Cardiac muscle cell (in vitro differentiated cells and primary cell): ENCODE data around the gene SPC24. TPM values are rescaled to one million over a fixed set of nuclear protein-coding genes. Genes with fewer than 3 reads are reported as not detected.
A peak's percentile ranks its signal among the peaks of the same experiment; 100 is the strongest.
"Not testable (repeated sequence)": the region's sequence is repeated elsewhere in the genome, so short reads cannot be mapped to it uniquely, and the experiment has no call there.

Experiments used
- DNase-seq, 2 donors: peaks; one replicate each; pipeline versions ENCODE4 v3.0.0 to v3.0.0-alpha.2; 2010 to 2017; ENCODE audit warnings: low read depth in 1 of 2, low spot score in 1 of 2
- H3K27ac ChIP-seq: fragments of 200-600 bp; sonication (generic); 2 replicates; pipeline ENCODE4 v1.5.1; 2016
- H3K27me3 ChIP-seq: fragments of 200-600 bp; sonication (generic); 2 replicates; pipeline ENCODE4 v1.6.0; 2016; ENCODE audit warnings: control low read depth
- H3K36me3 ChIP-seq: fragments of 200-600 bp; sonication (generic); 2 replicates; pipeline ENCODE4 v1.5.1; 2016; ENCODE audit warnings: control low read depth
- H3K4me1 ChIP-seq: fragments of 200-600 bp; sonication (generic); 2 replicates; pipeline ENCODE4 v1.8.1; 2017; ENCODE audit warnings: low read depth, mild to moderate bottlenecking, mixed run types
- H3K4me3 ChIP-seq: fragments of 200-600 bp; sonication (generic); 2 replicates; pipeline ENCODE4 v1.5.1; 2016; ENCODE audit warnings: mild to moderate bottlenecking
- H3K9me3 ChIP-seq: fragments of 200-600 bp; sonication (generic); 2 replicates; pipeline ENCODE4 v1.5.1; 2017; ENCODE audit warnings: low read depth, mild to moderate bottlenecking, control low read depth
- polyA plus RNA-seq: library from polyadenylated mRNA; unstranded; fragments of >200 nt; fragmentation: Nextera tagmentation; extraction: Ambion mirVana; gene quantifications from 2 replicates; pipeline ENCODE4 v1.2.1, GENCODE V29; 2016
- total RNA-seq: library from RNA; depleted of rRNA; stranded (reverse); fragments of >200 nt; gene quantifications from 2 replicates; pipeline ENCODE4 v1.2.3, GENCODE V29; 2016
- TF ChIP-seq, protein P1 (sequence below): IDR thresholded peaks from 2 replicates; pipeline ENCODE4 v1.5.1; 2012; ENCODE audit warnings: low read depth, mild to moderate bottlenecking, low read length

SPC24 gene
- total and polyA plus RNA-seq, 2 experiments from 2014 or later, result 7.1 to 127 TPM

DNA sequence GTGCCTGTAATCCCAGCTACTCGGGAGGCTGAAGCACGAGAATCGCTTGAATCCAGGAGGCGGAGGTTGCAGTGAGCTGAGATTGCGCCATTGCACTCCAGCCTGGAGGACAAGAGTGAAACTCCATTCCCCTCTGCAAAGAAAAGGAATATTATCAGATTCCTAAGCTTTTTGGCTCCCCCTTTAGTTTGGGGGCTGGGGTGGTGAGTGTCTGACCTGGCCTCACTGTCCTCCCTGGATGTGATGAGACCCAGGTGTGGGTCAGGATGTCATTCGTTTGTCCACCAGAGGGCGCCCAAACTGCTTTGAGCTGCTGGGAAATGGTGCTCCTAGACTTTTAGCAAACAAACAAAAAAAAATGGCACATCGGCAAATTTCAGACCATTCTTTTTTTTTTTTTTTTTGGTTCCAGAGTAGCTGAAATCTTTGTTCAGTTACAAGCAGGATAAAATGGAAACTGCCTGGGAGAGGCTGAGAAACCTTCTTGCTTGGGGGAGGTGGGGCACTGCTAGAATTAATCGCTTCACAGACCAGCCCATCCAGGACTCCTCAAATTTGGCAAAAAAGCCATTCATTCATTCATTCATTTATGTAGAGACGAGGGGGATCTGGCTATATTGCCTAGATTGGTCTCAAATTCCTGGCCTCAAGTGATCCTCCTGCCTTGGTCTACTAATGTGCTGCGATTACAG is 29.4 kb downstream of the SPC24 start:
- Histone ChIP-seq H3K4me3 (no peak overlapping the region), H3K4me1 (no peaks in the 10 kb centered on the region), H3K36me3 (peaks cover 70% of the 10 kb centered on the region), H3K9me3 (no peaks in the 10 kb centered on the region), H3K27ac (no peak overlapping the region), H3K27me3 (no peaks in the 10 kb centered on the region)
- TF ChIP-seq, protein P1, sequence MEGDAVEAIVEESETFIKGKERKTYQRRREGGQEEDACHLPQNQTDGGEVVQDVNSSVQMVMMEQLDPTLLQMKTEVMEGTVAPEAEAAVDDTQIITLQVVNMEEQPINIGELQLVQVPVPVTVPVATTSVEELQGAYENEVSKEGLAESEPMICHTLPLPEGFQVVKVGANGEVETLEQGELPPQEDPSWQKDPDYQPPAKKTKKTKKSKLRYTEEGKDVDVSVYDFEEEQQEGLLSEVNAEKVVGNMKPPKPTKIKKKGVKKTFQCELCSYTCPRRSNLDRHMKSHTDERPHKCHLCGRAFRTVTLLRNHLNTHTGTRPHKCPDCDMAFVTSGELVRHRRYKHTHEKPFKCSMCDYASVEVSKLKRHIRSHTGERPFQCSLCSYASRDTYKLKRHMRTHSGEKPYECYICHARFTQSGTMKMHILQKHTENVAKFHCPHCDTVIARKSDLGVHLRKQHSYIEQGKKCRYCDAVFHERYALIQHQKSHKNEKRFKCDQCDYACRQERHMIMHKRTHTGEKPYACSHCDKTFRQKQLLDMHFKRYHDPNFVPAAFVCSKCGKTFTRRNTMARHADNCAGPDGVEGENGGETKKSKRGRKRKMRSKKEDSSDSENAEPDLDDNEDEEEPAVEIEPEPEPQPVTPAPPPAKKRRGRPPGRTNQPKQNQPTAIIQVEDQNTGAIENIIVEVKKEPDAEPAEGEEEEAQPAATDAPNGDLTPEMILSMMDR, result peak; percentile 70
- peak; percentile 83 to 84 for DNase-seq

DNA sequence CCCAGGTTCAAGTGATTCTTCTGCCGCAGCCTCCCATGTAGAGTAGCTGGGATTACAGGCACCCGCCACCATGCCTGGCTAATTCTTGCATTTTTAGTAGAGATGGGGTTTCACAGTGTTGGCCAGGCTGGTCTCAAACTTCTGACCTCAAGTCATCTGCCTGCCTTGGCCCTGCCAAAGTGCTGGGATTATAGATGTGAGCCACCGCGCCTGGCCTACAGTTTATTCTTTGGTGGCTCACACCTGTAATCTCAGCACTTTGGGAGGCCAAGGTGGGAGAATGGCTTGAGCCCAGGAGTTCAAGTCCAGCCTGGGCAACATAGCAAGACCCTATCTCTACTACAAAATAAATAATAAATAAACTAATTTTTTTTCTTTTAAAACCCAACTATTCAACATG is 31.4 kb downstream of the SPC24 start:
- H3K36me3 ChIP-seq, result peaks cover 77% of the 10 kb centered on the region
- not testable (repeated sequence) for DNase-seq, H3K27ac ChIP-seq, H3K4me1 ChIP-seq, H3K4me3 ChIP-seq, H3K9me3 ChIP-seq, H3K27me3 ChIP-seq

DNA sequence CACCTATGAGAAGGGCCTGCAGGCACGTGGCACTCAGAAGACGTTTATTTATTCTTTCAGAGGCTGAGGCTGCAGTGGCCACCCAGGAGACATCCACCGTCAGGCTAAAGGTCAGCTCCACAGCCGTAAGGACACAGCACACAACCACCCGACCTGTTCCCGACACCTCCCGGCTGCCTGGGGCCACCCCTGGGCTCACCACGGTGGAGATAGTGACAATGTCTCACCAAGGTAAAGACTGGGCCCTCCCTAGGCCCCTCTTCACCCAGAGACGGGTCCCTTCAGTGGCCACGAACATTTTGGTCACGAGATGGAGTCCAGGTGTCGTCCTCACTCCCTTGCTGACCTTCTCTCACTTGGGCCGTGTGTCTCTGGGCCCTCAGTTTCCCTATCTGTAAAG is 32.5 kb downstream of the SPC24 start:
- Histone ChIP-seq H3K27ac (peak overlapping the region; percentile 17), H3K36me3 (peaks cover 74% of the 10 kb centered on the region), H3K4me3 (no peak overlapping the region), H3K9me3 (no peaks in the 10 kb centered on the region), H3K27me3 (no peaks in the 10 kb centered on the region), H3K4me1 (no peaks in the 10 kb centered on the region)
- TF ChIP-seq, protein P1, result no peak
- DNase-seq, result no peak

DNA sequence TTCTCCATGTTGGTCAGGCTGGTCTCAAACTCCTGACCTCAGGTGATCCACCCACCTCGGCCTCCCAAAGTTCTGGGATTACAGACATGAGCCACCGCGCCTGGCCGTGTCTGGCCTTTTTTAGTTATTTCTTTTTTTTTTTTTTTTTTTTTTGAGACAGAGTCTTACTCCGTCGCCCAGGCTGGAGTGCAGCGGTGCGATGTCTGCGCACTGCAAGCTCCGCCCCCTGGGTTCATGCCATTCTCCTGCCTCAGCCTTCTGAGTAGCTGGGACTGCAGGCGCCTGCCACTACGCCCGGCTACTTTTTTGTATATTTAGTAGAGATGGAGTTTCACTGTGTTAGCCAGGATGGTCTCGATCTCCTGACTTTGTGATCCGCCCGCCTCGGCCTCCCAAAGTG is 33.6 kb downstream of the SPC24 start:
- not testable (repeated sequence) for DNase-seq, H3K9me3 ChIP-seq, H3K4me1 ChIP-seq, H3K4me3 ChIP-seq, H3K27ac ChIP-seq, H3K27me3 ChIP-seq
- peaks cover 76% of the 10 kb centered on the region for H3K36me3 ChIP-seq

DNA sequence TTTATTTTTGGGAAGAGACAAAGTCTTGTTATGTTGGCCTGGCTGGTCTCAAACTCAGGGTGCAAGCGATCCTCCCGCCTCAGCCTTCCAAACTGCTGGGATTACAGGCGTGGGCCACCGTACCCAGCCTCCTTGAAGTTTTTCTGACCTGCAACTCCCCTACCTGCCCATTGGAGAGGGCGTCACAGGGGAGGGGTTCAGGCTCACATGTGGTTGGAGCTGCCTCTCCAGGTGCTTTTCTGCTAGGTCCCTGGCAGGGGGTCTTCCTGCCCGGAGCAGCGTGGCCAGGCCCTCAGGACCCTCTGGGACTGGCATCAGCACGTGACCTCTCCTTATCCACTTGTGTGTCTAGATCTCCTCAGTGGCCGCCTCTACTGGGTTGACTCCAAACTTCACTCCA is 39.1 kb downstream of the SPC24 start:
- DNase-seq, result no peak
- no peak overlapping the region for H3K27ac ChIP-seq
- no peaks in the 10 kb centered on the region for H3K27me3 ChIP-seq
- no peak overlapping the region for H3K4me3 ChIP-seq
- no peaks in the 10 kb centered on the region for H3K9me3 ChIP-seq
- TF ChIP-seq, protein P1, result no peak
- peaks cover 81% of the 10 kb centered on the region for H3K36me3 ChIP-seq
- H3K4me1 ChIP-seq, result no peaks in the 10 kb centered on the region

DNA sequence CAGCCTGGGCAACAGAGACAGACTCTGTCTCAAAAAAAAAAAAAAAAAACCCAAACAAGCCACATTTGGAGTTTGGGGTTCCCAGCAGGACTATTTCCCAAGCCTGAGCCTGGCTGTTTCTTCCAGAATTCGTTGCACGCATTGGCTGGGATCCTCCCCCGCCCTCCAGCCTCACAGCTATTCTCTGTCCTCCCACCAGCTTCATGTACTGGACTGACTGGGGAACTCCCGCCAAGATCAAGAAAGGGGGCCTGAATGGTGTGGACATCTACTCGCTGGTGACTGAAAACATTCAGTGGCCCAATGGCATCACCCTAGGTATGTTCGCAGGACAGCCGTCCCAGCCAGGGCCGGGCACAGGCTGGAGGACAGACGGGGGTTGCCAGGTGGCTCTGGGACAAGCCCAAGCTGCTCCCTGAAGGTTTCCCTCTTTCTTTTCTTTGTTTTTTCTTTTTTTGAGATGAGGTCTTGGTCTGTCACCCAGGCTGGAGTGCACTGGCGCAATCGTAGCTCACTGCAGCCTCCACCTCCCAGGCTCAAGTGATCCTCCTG is 39.6 kb downstream of the SPC24 start:
- TF ChIP-seq, protein P1, result no peak
- Histone ChIP-seq H3K4me1 (no peaks in the 10 kb centered on the region), H3K9me3 (no peaks in the 10 kb centered on the region), H3K27me3 (no peaks in the 10 kb centered on the region), H3K36me3 (peaks cover 82% of the 10 kb centered on the region), H3K27ac (peak overlapping the region; percentile 60), H3K4me3 (no peak overlapping the region)
- DNase-seq, result no peak
